Subcutaneous abdominal adipose tissue (tissue), 5 donors: ENCODE results near the gene FOXP4.
A peak's percentile ranks its signal among the peaks of the same experiment; 100 is the strongest.

Experiments used
- H3K27ac ChIP-seq: one replicate; pipeline ENCODE4 v1.7.0; 2013; ENCODE audit warnings: low read depth, mild to moderate bottlenecking, inconsistent platforms, low read length, moderate library complexity
- H3K27me3 ChIP-seq, 5 donors: one replicate each; pipeline ENCODE4 v1.7.0; 2013; ENCODE audit warnings: low read length in 5 of 5, inconsistent platforms in 1 of 5; ENCODE audit not compliant: control insufficient read depth in 5 of 5, insufficient read depth in 4 of 5
- H3K36me3 ChIP-seq, 5 donors: one replicate each; pipeline ENCODE4 v1.7.0; 2013; ENCODE audit warnings: low read length in 5 of 5; ENCODE audit not compliant: control insufficient read depth in 5 of 5, insufficient read depth in 5 of 5
- H3K4me1 ChIP-seq, 5 donors: one replicate each; pipeline ENCODE4 v1.7.0; 2013; ENCODE audit warnings: low read length in 5 of 5, mild to moderate bottlenecking in 3 of 5, moderate library complexity in 1 of 5; ENCODE audit not compliant: control insufficient read depth in 5 of 5, insufficient read depth in 5 of 5
- H3K4me3 ChIP-seq, 5 donors: one replicate each; pipeline ENCODE4 v1.7.0; 2013; ENCODE audit warnings: low read length in 5 of 5, low read depth in 1 of 5
- H3K9ac ChIP-seq, 5 donors: one replicate each; pipeline ENCODE4 v1.7.0; 2013; ENCODE audit warnings: low read length in 5 of 5, mild to moderate bottlenecking in 4 of 5, moderate library complexity in 3 of 5
- H3K9me3 ChIP-seq, 5 donors: one replicate each; pipeline ENCODE4 v1.7.0; 2013; ENCODE audit warnings: low read length in 5 of 5; ENCODE audit not compliant: control insufficient read depth in 5 of 5
- donor health status: healthy.
- donor health status: healthy.
- donor health status: healthy.
- donor health status: healthy.
- donor health status: healthy.

Gene FOXP4

DNA sequence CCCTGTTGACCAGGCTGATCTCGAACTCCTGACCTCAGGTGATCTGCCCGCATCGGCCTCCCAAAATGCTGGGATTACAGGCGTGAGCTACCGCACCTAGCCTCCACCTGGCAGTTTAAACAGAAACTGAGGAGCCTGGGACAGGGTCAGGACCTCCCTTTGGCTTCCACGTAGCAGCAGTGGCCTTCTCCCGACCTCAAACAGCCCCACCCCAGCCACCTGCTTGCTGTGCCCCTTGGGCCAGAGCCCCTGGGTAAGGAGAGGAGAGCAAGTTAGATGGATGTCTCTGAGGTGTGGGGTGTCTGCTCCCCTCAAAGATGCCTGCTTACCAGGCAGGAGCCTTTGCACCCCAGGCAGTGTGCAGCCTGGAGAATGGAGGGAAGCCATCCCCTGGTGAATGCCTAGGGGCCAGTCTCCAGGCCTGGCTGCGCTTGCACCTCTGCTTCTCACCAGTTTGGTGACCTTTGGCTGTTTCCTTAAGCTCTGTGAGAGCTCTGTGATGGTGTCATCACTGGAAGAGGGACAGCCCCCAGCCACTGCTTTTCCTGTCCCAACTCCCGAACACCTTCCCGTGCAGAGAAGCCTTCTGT lies 50.0 kb downstream of the FOXP4 start:
- Histone ChIP-seq H3K27me3 (no peaks in the 10 kb centered on the region), H3K9ac (no peak overlapping the region), H3K36me3 (peaks cover 0 to 58% (median 31%) of the 10 kb centered on the region in 5 donors), H3K4me3 (no peak overlapping the region), H3K27ac (no peak overlapping the region), H3K4me1 (peaks cover 0 to 13% (median 2%) of the 10 kb centered on the region in 5 donors), H3K9me3 (no peaks in the 10 kb centered on the region)

GRCh38 chr6:41596807-41597206 lies 50.6 kb downstream of the FOXP4 start:
- no peaks in the 10 kb centered on the region for H3K27me3 ChIP-seq

GRCh38 chr6:41597246-41598000 lies 51.2 kb downstream of the FOXP4 start:
- Histone ChIP-seq H3K36me3 (peaks cover 0 to 52% (median 26%) of the 10 kb centered on the region in 5 donors), H3K27me3 (no peaks in the 10 kb centered on the region), H3K27ac (no peak overlapping the region), H3K9ac (no peak overlapping the region), H3K4me1 (peaks cover 0 to 24% (median 8%) of the 10 kb centered on the region in 5 donors), H3K4me3 (no peak overlapping the region), H3K9me3 (no peaks in the 10 kb centered on the region)

More at GRCh38 chr6:41596807-41597206, 50.6 kb downstream of the FOXP4 start:
- Histone ChIP-seq H3K9me3 (no peaks in the 10 kb centered on the region), H3K4me3 (no peak overlapping the region), H3K4me1 (peaks cover 0 to 18% (median 2%) of the 10 kb centered on the region in 5 donors), H3K27ac (no peak overlapping the region), H3K36me3 (peaks cover 0 to 52% (median 26%) of the 10 kb centered on the region in 5 donors), H3K9ac (no peak overlapping the region)

DNA sequence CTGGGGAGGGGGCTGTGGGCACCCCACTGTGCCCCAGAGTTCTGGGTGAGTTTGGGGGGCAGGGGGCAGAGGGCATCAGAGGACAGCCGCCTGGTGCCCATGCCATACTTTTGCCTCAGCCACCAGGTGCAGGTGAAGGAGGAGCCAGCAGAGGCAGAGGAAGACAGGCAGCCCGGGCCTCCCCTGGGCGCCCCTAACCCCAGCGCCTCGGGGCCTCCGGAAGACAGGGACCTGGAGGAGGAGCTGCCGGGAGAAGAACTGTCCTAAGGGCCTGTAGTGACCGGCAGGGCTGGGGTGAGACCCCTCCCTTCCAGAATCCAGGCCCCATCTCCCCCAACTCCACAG lies 52.5 kb downstream of the FOXP4 start:
- H3K27ac ChIP-seq = no peak overlapping the region
- H3K9ac ChIP-seq = no peak overlapping the region
- no peak overlapping the region for H3K4me3 ChIP-seq
- no peaks in the 10 kb centered on the region for H3K9me3 ChIP-seq
- no peaks in the 10 kb centered on the region for H3K27me3 ChIP-seq
- H3K36me3 ChIP-seq = peaks cover 0 to 49% (median 26%) of the 10 kb centered on the region in 5 donors
- peaks cover 0 to 33% (median 20%) of the 10 kb centered on the region in 5 donors for H3K4me1 ChIP-seq

- no peak overlapping the region for H3K27ac ChIP-seq
These were observed 53.1 kb downstream of the FOXP4 start for GRCh38 chr6:41599015-41599851.

DNA sequence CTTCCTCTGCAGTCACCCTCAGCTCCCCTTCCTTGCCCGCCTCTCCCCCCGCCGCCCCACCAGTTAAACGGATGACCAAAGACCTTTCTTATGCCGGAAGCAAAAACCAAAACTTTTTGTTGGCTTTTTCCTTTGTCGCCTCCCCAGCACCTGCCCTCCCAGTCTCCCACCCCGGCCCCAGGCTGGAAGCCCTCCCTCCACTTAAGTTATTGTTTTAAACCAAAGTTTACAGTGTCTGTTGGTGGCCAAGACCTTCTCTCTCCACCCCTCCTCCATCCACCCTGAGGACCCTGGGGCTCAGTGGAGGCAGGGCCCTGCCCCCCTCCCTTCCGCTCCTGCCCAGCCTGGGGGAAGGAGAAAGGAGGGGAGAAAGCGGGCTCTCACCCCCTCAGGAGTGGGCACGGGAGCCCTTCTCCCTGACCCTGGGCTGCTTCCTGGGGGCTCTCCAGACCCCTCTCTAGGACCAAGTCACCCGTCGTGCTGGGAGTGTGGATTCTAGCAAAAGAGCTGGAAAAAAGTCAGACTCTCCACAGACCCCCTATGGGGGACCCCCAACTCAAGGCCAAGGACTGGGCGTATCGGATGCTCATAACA lies 53.8 kb downstream of the FOXP4 start:
- Histone ChIP-seq H3K9me3 (no peaks in the 10 kb centered on the region), H3K36me3 (peaks cover 0 to 36% (median 26%) of the 10 kb centered on the region in 5 donors), H3K27me3 (no peaks in the 10 kb centered on the region), H3K27ac (no peak overlapping the region), H3K9ac (no peak overlapping the region), H3K4me3 (no peak overlapping the region), H3K4me1 (peaks cover 0 to 38% (median 20%) of the 10 kb centered on the region in 5 donors)

More at GRCh38 chr6:41599015-41599851, 53.1 kb downstream of the FOXP4 start:
- Histone ChIP-seq H3K27me3 (no peaks in the 10 kb centered on the region), H3K36me3 (peaks cover 0 to 43% (median 26%) of the 10 kb centered on the region in 5 donors), H3K9me3 (no peaks in the 10 kb centered on the region), H3K4me1 (peaks cover 0 to 37% (median 20%) of the 10 kb centered on the region in 5 donors), H3K4me3 (no peak overlapping the region), H3K9ac (no peak overlapping the region)

DNA sequence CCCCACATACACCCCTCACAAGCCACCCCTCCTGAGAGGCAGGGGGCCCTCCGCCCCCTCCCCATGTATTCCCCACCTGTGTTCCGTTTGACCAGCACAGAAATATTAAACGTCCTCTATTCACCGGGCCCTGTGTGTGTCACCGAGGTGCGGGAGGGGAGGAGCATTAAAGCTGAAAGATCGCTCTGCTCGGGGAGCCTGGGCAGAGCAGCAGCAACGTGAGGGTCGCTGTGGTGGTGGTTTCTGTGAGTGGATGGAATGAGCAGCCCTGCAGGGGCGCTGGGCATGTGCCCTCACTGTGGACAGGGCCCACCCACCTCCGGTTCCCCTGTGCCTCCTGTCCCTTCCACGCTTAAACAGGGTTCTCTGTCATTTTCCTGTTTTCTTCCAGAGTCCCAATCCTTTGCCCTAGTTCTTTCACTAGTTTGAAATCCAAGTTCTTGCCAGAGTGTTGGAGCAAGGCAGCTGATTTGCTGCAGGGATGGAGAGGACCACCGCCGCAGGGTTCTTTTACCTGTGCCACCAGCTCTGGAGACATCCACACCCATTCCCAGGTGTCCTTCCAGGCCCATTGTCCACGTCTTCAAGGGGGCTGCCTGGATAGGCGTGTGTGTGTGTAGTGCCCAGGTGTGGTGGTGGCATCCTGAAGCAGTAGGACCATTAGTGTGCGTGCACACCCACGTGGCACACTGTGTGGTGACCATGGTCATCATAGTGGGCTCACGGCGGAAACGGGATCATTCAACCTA lies 54.5 kb downstream of the FOXP4 start:
- Histone ChIP-seq H3K27me3 (no peaks in the 10 kb centered on the region), H3K27ac (no peak overlapping the region), H3K4me1 (peaks cover 0 to 38% (median 20%) of the 10 kb centered on the region in 5 donors), H3K9ac (peak overlapping the region in 1 of 5 donors; percentile 47), H3K36me3 (peaks cover 0 to 33% (median 23%) of the 10 kb centered on the region in 5 donors), H3K9me3 (no peaks in the 10 kb centered on the region), H3K4me3 (no peak overlapping the region)

DNA sequence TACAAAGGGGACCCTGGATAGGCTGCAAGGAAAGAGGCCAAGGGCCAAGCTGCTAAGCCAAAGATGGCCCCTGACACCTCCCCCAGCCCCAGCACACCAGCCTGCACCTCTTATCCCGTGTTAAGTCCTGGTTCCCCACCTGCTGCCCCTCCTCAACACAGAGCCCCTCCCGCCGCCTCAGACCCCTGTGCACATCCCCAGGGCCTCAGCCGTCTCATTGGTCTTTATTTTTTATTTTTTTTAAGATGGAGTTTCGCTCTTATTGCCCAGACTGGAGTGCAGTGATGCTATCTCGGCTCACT lies 55.0 kb downstream of the FOXP4 start:
- Histone ChIP-seq H3K36me3 (peaks cover 0 to 29% (median 18%) of the 10 kb centered on the region in 5 donors), H3K27ac (no peak overlapping the region), H3K9ac (no peak overlapping the region)

DNA sequence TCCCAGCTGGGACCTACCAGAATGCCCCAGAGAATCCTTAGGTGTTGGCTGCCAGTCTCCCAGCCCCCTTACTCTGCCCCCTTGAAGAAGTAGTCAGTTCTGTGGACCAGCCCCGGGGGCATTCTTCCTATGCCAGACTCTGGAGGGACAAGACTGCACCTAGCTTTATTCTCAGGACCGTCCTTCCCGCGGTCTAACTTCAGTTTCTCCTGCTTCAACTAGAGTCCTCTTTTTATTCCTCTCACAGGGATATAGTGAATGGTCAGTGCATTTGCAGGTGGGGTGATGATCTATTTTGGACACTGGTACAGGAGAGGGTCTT lies 56.2 kb downstream of the FOXP4 start:
- Histone ChIP-seq H3K4me3 (no peak overlapping the region), H3K9ac (peak overlapping the region in 1 of 5 donors; percentile 17), H3K36me3 (peaks cover 0 to 18% (median 6%) of the 10 kb centered on the region in 5 donors), H3K27ac (peak overlapping the region; percentile 46), H3K9me3 (no peaks in the 10 kb centered on the region), H3K4me1 (peaks cover 0 to 38% (median 20%) of the 10 kb centered on the region in 5 donors), H3K27me3 (no peaks in the 10 kb centered on the region)

More for the DNA sequence above, 55.0 kb downstream of the FOXP4 start:
- Histone ChIP-seq H3K4me1 (peaks cover 0 to 38% (median 20%) of the 10 kb centered on the region in 5 donors), H3K4me3 (no peak overlapping the region), H3K9me3 (no peaks in the 10 kb centered on the region), H3K27me3 (no peaks in the 10 kb centered on the region)
